GM12801 (cell line): ENCODE measurements around the gene TMEM245.

Experiments used
- TF ChIP-seq, protein P1 (sequence below): IDR thresholded peaks from one replicate; pipeline ENCODE4 v1.5.1; 2011; ENCODE audit warnings: control low read depth; ENCODE audit not compliant: insufficient read length; ENCODE audit errors: extremely low read depth

Gene TMEM245

DNA sequence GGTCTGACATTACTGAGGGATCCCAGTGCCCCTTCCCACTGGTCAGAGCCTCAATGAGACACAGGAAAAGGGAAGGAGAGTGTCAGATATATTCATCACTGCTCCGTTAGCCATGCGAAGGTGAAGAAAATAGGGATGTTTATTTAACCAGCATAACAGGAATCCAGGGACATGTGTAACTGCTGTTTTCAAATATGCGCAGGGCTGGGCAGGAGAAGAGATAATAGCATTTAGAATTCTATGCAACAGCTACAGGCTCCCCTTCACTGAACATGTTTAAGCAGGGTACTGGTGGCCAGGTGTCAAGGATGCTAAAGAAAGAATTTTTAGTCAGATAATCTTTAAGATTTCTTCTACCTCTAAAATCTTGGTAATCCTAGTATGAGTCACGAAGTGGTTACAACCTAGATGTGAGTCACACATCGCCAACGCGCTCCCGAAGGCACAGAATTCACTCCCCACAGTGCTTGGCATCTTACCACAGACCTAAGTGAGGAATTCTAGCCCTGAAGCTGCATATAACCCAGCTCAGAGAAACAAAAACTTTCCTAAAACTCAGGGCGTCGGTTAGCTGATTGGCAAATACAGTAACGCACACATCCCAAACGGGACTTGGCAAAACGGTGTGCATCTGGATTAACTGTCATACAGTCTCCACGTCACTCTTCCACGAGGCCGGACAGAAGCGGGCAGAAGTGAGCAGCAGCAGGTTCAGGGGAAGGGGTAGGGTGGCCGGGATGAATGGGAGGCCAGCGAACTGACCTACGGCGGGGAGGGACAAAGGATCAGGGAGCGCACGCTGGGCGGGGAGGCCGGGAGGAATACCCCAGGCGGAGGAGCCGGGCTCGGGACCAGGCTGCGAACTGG, 107.5 kb downstream of the TMEM245 start:
- TF ChIP-seq, protein P1, sequence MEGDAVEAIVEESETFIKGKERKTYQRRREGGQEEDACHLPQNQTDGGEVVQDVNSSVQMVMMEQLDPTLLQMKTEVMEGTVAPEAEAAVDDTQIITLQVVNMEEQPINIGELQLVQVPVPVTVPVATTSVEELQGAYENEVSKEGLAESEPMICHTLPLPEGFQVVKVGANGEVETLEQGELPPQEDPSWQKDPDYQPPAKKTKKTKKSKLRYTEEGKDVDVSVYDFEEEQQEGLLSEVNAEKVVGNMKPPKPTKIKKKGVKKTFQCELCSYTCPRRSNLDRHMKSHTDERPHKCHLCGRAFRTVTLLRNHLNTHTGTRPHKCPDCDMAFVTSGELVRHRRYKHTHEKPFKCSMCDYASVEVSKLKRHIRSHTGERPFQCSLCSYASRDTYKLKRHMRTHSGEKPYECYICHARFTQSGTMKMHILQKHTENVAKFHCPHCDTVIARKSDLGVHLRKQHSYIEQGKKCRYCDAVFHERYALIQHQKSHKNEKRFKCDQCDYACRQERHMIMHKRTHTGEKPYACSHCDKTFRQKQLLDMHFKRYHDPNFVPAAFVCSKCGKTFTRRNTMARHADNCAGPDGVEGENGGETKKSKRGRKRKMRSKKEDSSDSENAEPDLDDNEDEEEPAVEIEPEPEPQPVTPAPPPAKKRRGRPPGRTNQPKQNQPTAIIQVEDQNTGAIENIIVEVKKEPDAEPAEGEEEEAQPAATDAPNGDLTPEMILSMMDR, result no peak

DNA sequence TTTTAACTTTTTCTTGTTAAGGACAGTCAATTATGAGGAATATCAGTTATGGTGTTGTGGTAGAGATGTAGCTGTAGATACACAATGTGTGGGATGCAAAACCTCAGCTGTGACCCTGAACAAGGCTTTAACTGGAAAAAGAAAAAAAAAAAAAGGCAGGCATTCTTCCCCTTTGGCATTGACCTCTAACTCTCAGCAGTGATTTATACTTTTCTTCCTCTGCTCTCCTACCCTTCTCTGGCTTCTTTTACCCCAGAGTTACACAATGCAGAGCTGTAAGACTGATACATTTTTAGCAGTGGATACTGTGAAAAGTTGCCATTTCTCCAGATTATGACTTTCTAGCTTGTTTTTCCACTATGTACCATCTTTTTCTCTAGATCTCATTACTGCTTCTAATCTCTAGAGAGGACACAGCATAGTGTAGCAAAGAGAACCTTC, 108.5 kb downstream of the TMEM245 start:
- TF ChIP-seq, protein P1, result no peak

DNA sequence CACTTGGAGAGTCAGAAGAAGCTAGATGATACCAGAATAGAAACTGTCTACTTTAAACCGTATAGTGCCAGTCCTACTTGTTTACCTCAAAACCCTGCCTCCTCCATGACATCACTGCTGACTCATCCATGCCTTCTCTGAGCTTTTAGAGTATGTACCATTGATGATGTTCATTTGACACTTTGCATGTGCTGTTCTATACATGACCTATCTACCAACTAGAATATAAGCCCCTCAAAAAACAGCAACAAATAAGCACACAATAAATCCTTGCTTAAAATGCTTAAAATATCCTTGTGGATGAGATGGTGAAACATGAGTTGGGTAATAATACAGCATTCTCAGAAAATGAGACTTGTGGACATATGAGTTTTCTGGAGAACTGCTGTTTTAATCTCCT, 109.0 kb downstream of the TMEM245 start:
- TF ChIP-seq, protein P1, result no peak

DNA sequence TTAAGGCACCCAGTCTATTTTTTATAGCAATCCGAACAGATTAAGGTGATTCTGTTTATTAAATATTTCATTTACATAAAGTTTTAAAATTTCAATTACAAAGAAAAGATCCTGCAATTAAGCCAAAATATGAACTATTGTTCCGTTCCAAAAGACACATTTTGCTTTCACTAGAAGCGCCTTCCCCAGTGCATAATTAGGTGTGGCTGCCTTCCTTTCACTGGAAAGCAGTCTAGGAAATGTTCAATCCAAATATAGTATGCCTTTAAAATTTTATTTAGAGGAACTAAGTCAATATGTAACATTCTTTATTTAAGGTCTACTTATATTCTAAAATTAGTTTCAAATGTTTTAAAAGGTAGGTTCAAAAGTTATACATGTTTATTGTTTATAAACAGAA, 114.1 kb downstream of the TMEM245 start:
- TF ChIP-seq, protein P1, result no peak

DNA sequence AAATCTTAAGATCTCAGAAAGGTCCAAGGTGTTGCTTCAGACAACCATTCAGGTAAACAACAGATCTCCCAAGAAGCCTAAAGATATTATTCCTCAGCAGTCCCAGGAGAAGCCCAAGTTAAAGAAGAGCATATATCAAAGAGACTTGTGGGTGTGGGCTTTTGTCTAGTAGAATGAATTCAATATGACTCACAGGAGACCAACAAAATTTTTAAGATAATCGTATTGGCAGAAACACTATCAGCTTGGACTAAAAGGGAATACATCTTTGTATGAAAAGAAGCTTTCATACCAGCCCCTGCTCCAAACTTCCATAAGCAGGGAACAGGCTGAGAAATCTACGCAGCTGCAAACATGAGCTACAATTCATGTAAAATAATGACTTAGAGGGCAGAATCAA, 116.6 kb downstream of the TMEM245 start:
- TF ChIP-seq, protein P1, result no peak

DNA sequence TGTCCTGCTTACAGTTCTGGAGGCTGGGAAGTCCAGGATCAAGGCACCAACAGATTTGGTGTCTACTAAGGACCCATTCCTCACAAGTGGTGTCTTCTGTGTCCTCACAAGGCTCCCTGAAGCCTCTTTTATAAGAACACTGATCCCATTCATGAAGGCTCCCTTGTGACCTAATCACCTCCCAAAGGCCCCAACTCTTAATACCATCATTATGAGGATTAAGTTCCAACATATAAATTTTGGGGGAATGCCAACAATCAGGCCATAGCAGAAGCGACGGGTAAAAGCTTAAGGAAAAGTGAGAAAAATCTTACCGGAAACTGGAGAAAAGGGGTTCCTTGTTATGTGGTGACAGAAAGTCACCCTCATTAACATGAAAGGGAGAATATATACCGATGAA, 117.6 kb downstream of the TMEM245 start:
- TF ChIP-seq, protein P1, result no peak

DNA sequence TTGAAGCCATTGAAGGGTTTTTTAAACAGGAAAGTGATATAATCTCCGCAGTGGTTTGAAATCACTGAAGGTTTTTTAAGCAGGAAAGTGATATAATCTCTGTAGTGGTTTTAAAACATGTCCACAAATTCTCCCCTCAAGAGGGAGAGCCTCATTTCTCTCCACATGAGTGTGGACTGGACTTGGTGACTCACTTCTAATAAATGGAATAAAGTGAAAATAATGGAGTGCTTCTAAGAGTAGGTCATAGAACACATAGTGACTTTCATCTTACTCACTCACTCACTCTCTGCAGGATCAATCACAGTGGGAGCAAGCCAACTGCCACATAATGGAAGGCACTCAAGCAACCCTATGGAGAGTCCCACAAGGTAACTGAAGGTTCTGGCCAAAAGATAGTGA, 118.5 kb downstream of the TMEM245 start:
- TF ChIP-seq, protein P1, result no peak
